HG02571 (cell line): ENCODE data around the gene MARK2.

Source experiments
- ATAC-seq: cut with Tn5 transposase; IDR thresholded peaks from one replicate; pipeline ENCODE4 v1.9.1; 2021; ENCODE audit warnings: mild to moderate bottlenecking, moderate library complexity; ENCODE audit not compliant: unreplicated experiment

MARK2 gene

DNA sequence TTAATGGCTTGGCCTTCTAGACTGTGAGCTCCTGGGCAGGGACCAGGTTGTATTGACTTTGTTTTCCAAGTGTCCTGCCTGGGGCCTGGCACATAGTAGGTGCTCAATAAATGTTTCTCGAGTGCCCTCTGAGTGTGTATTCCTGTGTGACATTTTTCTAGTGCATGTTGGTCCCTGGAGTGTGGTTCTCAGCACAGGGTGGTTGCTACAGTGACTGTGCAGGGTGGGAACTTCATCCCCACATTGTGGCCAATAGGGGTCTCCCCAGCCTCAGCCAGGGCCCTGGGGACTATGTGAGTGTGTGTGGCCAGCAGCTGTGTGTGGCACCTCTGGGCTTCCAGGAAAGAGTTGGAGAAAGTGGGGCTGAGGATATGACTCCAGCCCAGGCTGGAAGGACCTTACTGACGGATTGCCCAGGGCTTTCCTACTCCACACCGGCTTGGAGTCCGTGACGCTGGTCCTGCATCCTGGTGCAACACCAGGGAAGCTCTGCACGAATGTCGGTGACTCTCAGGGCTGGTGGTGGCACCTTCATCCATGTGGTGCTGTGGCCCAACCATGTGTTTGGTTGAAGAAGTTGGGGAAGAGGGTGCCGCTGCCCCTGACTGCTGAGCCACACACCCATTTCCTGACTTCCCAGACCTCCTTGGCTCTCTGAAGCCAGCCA, 9.0 kb upstream of the MARK2 start:
- no peak for ATAC-seq

DNA sequence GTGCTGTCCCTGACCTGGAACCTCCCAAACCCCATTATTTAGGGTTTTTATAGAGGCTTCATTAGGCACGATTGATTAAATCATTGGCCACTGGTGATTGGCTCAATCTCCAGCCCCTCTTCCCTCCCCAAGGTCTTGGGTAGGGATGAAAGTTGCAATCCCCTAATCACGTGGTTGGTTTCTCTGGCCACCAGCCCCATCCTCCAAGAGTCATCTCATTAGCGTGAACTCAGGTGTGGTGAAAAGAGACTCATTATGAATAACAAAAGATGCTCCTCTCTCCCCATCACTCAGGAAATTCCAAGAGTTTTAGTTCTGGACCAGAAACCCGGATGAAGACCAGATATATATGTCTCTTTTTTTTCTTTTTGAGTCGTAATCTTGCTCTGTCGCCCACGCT, 7.6 kb upstream of the MARK2 start:
- no peak for ATAC-seq

DNA sequence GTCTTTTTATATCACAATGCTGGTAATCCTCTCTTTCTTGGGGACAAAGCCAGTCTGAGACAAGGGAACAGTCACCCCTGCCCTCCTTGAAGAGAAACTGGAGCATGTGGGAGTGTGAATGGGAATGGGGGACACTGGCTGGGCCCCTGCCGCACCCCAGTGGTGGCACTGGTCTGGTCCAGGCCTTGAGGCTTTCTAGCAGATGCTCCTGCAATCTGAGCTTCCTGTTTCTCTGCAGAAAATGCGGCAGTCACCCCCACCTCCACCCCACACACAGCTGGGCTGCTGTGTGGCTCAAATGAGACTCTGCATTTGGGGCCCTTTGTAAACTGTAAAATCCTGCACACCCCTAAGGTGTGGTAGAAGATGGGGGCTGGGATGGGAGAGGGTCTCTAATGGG, 6.6 kb upstream of the MARK2 start:
- ATAC-seq = no peak

DNA sequence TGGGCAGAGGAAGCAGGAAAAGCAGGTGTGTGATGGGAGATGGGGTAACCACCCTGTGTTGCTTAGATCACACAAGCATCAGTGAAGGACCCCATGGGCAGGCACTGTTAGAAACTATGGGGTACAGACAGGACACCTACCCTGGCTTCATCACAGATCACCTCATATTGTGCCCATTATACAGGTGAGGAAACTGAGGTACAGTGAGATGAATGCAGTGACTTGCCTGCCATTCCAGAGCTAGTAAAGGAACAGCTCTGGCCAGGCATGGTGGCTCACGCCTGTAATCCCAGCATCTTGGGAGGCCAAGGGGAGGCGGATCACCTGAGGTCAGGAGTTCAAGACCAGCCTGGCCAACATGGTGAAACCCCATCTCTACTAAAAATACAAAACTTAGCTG, 5.9 kb upstream of the MARK2 start:
- ATAC-seq = no peak

DNA sequence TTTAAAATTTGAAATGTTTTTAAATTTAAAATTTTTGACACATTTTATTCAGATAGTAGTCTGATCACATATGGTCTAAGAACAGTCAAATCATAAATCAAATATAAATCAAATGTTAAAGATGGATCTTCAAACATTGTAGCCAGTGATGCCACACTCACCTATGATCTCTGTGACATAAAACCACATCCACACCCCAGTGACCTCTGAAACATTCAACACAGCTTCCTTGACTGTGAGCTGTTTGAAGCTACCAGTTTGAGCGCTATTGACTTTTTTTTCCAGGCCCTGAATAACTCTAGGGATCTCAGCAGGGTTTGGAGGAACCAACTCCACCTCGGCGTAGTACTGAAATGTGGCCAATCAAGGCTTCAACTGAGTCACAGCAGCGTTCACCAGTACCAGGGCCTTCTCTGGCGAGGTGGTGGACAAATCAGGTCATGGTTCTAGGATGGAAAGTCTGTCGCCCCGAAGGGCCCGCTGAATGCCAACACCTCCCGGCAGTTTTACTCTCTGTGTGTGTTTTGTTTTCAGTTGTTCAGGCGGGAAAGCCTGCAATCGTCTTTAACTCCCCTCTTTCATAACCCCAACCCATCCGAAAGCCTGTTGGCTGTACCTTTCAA, 4.3 kb upstream of the MARK2 start:
- no peak for ATAC-seq

DNA sequence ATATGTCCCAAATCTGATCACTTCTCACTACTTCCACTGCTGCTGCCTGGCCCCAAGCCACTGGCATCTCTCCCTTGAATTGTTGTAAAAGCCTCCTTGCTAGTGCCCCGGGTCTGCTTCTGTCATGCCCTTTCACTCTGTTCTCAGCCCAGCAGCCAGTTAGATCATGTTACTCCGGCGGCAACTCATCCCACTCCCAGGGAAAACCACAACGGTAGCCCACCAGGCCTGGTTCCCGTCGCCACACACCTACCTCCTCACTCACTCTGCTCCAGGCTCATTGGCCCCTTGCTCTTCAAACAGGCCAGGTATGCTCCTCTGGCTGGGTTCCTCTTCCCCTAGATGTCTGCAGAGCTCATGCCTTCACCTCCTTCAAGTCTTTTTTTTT, 3.8 kb upstream of the MARK2 start:
- no peak for ATAC-seq

DNA sequence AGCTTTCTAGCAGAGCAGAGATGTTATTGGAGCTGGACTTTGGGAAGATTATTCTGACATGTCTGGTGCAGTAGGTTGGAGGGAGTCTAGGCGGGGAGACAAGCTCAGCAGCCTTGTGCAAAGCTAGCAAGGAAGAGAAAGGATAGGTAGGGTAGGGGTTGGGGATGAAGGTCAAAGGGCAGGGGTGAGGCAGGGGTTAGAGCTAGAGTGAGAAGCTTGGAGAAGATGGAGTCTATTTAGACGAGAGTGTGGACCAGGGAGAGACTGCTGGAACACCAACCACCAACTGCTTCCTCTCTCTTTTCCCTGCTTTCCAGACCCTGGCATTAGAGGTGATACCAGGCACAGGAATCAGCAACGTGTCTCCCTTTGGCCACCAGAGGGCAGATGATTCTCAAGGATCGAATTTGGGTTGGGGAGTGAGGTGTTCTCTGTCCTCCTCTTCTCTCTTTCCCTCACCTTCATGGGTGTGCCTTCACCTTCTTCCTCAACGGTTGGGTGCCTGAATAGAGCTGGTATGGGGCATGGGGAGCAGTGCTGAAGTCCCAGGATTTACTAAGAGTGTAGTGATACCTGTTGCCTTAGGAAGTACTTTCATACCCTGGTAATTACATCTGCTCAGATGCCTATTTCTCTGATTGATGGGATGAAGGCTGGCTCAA, 1.8 kb upstream of the MARK2 start:
- ATAC-seq = no peak

DNA sequence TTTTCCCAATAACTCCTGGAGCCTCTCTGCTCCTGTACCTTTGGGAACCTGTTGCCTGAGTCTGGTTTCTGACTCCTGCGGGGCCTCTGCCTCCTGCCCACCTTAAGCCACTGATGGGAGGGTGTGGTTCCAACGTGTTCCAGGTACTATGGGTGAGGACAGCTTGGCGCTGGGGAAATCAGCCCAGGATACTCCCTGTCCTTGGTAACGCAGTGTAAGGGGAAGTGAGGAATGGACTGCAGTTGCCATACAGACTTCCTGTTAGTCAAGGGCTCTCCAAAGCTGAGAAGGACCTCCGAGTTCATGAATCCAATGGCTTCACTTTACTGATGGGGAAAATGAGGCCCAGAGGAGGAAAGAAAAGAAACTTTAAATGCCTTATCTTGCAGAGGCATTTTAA, 1.2 kb upstream of the MARK2 start:
- no peak for ATAC-seq

DNA sequence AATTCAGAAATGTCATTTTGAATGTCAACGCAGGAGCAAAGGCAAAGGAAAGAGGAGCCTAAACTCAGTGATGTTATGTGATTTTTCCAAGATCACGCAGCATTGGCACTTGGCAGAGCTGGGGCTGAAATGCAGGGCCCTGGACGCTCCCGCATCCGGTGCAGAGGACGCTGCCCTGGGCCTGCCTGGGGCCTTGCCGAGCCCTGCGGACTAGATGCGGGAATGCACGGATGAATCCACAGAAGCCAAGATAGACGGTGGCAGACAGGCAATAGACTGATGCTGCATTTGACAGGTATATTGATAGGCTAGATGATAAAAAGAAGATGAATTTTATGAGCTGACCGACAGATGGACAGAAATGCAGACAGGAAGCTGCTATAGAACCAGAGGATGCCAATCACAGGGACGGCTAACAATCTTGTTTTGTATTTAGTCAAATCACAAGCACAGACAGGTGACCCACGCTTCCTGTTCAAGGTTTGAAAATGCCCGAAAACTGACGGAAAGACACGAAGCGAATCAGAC, 696 bp upstream of the MARK2 start:
- ATAC-seq = no peak

DNA sequence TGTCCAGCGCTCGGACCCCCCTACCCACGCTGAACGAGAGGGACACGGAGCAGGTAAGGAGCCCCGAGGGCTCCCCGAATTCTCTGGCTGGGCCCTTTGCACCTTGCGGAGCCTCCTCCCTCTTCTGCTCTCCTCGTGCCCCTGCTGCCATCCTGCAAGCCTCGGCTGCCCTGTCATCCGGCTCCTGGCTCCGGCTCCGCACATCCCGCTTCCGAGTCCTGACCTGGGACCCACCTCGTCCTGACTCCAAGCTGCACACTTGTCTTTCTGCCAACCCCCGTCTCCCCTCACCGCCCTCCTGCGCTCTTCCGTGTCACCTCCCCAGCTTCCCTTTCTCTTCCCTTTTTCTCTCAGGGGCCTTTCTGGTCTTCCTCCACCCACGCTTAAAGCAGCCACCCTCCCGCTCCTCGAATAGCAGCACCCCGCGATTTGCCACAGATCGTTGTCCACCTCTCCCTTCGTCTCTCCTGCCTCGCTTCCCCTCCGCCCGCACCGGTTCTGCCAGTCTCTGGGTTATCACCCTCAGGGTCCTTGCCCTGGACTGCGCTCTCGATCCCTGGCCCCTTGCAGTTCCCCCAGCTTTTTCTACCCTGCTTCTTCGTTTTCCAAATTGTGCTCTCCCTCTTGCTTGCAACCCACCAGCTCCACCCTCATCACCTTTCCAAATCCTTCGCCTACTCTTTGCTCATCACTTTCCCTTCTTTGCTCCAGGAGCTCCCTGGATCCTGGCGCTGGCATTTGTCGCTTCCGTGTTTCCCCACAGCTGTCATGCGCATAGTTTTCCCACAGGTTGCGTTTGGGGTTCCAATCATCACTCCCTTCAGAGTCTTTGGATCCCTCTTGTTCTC, 822 bp downstream of the MARK2 start:
- ATAC-seq = no peak

DNA sequence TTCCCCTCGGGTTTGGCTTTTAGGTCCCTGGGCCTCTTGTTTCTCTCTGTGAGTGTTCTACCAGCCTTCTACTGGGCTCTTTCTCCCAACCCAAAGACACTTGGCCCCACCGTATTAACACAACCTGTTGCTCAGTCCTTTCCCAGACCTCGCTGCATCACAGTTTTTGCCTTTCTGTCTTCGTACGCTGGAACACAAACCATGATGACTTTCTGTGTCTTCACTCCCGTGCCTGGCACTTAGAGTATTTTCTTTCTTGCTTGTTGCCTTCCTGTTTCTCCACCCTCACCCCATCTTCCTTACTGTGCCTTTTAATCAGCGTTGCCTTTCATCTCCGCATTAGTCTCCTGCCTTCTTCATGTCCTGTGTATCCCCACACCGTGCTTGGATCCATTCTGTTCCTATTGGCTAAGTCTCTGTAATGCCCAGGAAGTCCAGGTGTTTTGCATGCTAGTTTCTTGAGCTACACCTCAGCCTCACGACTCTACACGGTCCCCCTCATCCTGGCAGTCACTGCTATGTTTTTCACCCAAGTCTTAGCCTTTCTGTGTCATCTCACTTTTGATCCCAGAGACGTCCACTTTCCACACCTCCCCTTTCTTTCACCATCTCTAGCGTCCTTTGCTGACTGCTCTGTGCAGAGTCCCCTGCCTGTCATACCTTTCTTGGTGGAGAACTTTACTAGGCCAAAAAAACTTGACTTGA, 1.6 kb downstream of the MARK2 start:
- ATAC-seq = no peak

DNA sequence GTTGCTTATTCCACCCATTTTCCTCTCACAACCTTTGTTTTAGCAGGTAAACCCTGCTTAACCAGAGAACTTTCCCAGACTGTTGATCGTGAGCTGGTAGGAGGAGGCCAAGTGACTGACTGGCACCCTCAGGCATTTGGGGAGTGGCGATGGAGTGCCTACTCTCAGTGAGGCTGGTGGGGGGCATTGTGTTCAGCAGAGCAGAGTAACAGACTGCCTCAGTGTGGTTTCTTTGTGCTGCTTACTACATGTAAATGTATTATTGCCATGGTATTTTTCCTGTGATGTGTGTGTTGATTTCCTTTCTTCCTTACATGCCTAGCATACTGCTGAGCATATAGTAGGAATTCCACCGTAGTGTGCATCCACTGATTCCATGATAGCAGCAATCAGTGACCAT, 2.6 kb downstream of the MARK2 start:
- ATAC-seq = no peak

DNA sequence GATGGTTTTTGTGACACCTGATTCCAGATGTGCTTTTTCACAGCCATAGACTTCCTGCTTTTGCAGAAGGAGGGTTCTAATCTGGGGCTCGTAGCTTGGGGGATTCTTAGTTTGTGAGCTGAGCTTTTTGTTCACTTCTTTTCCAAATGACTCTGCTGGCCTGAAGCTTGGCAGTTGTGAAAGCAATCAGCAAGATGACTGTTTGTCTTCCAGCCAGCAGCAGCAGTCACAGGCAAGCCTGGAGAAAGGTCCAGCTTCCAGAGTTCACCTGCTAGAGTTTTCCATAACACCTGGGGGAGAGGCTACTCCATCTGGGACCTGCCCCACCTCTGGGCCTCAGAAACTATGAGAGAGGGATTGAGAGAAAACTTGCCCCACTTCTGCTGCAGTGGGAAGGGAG, 4.1 kb downstream of the MARK2 start:
- ATAC-seq = no peak

DNA sequence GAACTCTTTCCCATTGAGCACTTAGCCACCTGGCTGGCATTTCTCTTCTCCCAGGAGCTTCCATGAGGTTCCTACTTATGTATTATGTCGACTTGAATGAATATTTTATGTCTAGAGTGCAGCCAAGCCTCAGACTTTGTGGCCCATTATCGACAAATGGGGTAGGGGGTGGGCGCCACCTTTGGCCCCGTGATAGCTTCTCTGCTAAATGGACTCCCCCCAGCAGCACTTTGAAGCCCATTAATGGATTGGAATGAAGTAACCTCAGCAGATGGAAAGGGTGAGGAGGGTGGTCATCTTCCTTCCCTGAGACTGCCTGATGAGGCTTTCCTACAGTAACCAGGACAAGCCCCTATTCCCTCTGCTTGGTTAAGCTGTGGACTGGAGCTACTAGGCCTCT, 5.9 kb downstream of the MARK2 start:
- no peak for ATAC-seq

DNA sequence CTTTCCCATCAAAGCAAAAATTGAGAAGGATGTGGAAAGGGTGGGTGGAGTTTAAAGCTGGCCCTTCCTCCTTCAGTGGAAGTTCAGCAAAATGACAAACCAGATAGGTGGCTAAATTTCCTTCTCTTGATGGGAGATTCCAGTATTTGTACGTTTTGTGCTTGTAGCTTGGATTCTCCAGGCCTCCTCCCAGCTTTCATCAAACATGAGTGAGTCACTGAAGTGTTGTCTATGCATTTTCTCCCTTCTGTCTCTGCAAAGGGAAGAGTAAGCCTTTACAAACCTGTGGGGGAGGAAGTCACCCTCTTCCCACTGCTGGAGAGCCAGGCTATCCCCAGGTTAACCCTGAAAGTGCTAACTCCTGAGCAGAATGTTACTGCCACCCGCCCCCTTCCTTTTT, 6.4 kb downstream of the MARK2 start:
- no peak for ATAC-seq

DNA sequence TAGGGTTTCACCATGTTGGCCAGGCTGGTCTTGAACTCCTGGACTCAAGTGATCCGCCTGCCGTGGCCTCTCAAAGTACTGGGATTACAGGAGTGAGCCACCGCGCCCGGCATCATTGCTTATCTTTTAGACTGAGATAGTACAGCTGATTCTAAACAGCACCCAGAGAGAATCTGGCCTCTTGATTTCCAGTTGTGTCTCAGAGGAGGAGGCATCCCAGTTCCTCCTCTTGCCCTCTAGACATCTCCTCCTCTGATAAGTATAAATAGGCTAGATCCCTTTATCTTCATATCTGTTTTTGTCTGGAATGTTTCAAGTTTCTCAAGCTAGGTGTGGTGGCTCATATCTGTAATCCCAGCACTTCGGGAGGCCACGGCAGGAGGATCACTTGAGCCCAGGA, 7.0 kb downstream of the MARK2 start:
- ATAC-seq = no peak

DNA sequence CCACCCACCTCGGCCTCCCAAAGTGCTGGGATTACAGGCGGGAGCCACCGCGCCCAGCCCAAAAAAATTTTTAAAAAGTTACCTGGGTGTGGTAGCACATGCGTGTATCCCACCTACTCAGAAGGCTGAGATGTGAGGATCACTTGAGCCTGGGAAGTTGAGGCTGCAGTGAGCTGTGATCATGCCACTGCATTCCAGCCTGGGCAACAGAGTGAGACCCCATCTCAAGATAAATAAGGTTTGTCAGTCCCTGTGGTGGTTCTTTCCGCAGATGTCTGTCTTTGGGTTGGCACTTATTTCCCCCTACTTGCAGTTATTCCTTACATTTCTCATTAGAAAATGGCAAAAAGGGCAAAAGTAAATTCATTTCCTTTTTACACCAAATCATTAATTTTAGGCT, 8.0 kb downstream of the MARK2 start:
- ATAC-seq = no peak

DNA sequence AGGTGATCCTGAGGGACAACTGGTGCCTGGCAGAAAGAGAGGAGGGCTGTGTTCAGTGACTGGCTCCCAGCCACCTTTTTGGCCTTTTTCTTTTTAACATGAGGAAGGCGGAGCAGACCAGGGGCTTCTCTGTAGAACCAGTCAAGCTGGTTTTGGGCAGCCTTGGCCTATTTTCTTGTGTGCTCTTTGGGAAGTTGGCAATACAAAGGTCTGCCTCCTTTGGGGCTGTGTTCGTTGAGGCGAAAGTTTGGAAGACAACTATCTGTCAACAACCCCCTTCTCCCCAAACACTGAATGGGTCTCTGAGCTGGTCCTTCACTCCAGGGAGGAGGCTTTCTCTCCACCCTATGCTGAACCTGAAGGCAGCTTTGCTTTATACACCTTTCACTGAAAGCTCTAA, 8.5 kb downstream of the MARK2 start:
- no peak for ATAC-seq

DNA sequence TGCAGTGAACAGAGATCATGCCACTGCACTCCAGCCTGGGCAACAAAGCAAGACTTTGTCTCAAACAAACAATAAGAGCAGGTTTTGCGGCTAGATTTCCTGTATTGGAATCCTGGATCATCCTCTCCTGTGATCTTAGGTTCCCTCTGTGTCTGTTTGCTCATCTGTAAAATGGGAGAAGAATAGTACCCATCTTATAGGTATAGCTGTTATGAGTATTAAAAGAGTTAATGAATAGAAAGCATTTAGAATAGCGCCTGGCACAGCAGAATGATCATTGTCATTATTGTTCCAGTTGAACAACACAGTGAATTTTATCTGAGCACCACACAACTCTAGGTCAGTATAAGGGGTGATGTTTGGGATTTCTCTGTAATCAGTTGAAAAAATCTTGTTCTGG, 10.8 kb downstream of the MARK2 start:
- ATAC-seq = no peak

DNA sequence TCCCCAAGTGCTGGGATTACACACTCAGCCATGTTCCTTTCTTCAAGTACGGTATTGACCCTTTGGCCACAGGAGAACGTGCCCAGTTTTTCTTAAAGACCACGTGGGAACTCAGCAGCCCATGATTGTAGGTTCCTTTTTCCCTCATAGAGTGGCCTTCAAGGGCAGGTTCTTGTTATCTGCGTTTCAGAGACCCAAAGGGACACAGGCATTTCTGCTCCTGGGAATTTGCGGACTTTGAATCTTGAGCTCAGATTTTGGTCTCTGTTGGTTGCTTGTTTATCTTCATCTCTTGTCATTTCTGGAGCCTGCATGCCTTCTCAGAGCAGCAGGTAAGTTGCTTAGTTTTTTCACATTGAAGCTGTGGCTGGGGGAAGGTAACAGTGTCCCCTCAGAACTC, 12.0 kb downstream of the MARK2 start:
- no peak for ATAC-seq

DNA sequence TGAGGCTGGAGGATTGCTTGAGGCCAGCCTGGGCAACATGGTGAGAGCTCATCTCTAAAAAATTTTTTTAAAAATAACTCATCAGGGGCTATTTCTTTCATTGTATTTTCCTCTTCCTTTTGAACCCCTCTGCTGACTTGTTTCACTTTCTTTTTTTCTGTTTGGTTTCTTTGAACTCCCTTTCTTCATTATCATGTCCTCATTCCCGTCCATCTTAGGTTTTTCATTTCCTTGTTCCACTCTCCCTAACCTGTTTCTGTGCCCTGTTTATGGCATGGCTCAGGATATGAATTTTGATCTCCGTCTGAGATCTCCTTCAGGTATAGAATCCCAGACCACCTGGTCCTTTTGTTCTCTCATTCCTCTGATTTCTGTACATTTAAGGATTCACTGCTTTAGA, 12.5 kb downstream of the MARK2 start:
- ATAC-seq = no peak
